Memory B cell (primary cell): ENCODE measurements around the gene IRF1.

Source experiments
- ATAC-seq: fragments of 150-1000 bp; cut with Tn5 transposase; 2 replicates; pipeline ENCODE4 v1.10.0; 2021; ENCODE audit warnings: low read depth, mild to moderate bottlenecking, moderate library complexity
- DNase-seq, 2 donors: peaks; one replicate each; pipeline ENCODE4 v3.0.0; 2022; ENCODE audit warnings: low spot score in 2 of 2
- H3K27ac Mint-ChIP-seq: one replicate; pipeline ENCODE4 v1.8.0; 2022; ENCODE audit warnings: mild to moderate bottlenecking, moderate library complexity, mixed read lengths
- H3K27me3 Mint-ChIP-seq: one replicate; pipeline ENCODE4 v1.8.0; 2022; ENCODE audit warnings: mixed read lengths
- H3K36me3 Mint-ChIP-seq: one replicate; pipeline ENCODE4 v1.8.0; 2022; ENCODE audit warnings: mild to moderate bottlenecking, mixed read lengths
- H3K4me1 Mint-ChIP-seq: one replicate; pipeline ENCODE4 v1.8.0; 2022; ENCODE audit warnings: mixed read lengths
- H3K4me3 Mint-ChIP-seq: one replicate; pipeline ENCODE4 v1.8.0; 2022; ENCODE audit warnings: mild to moderate bottlenecking, moderate library complexity, mixed read lengths
- H3K9me3 Mint-ChIP-seq: one replicate; pipeline ENCODE4 v1.8.0; 2022; ENCODE audit warnings: mixed read lengths

IRF1 gene

GRCh38 chr5:132477784-132478365 lies 12.7 kb downstream of the IRF1 start:
- no peak for DNase-seq
- H3K4me1 Mint-ChIP-seq, result peaks cover 62% of the 10 kb centered on the region
- peak overlapping the region; percentile 21 for H3K4me3 Mint-ChIP-seq
- peak; percentile 41 for ATAC-seq
- no peaks in the 10 kb centered on the region for H3K27me3 Mint-ChIP-seq
- no peaks in the 10 kb centered on the region for H3K9me3 Mint-ChIP-seq
- peak overlapping the region; percentile 97 for H3K27ac Mint-ChIP-seq
- H3K36me3 Mint-ChIP-seq, result no peaks in the 10 kb centered on the region

GRCh38 chr5:132476876-132477781 lies 13.4 kb downstream of the IRF1 start:
- Mint-ChIP-seq H3K4me1 (peaks cover 62% of the 10 kb centered on the region), H3K9me3 (no peaks in the 10 kb centered on the region), H3K27ac (peak overlapping the region; percentile 97), H3K27me3 (no peaks in the 10 kb centered on the region), H3K4me3 (peak overlapping the region; percentile 21), H3K36me3 (no peaks in the 10 kb centered on the region)
- ATAC-seq (peak; percentile 0), DNase-seq (no peak)

GRCh38 chr5:132475987-132476875 lies 14.3 kb downstream of the IRF1 start:
- Mint-ChIP-seq H3K27ac (peak overlapping the region; percentile 97), H3K27me3 (no peaks in the 10 kb centered on the region), H3K4me3 (no peak overlapping the region), H3K4me1 (peaks cover 68% of the 10 kb centered on the region), H3K9me3 (no peaks in the 10 kb centered on the region), H3K36me3 (no peaks in the 10 kb centered on the region)
- ATAC-seq, result no peak
- no peak for DNase-seq

GRCh38 chr5:132475497-132475882 lies 15.1 kb downstream of the IRF1 start:
- DNase-seq (no peak), ATAC-seq (no peak)
- Mint-ChIP-seq H3K4me1 (peaks cover 70% of the 10 kb centered on the region), H3K27me3 (no peaks in the 10 kb centered on the region), H3K36me3 (no peaks in the 10 kb centered on the region), H3K9me3 (no peaks in the 10 kb centered on the region), H3K27ac (peak overlapping the region; percentile 97), H3K4me3 (no peak overlapping the region)

- DNase-seq (no peak), ATAC-seq (no peak)
- peaks cover under 1% of the 10 kb centered on the region for H3K36me3 Mint-ChIP-seq
Measured at GRCh38 chr5:132474881-132475496, 15.6 kb downstream of the IRF1 start.

GRCh38 chr5:132474131-132474723 lies 16.3 kb downstream of the IRF1 start:
- H3K4me1 Mint-ChIP-seq, result peaks cover 68% of the 10 kb centered on the region
- DNase-seq, result no peak
- H3K27ac Mint-ChIP-seq, result peak overlapping the region; percentile 97
- no peak overlapping the region for H3K4me3 Mint-ChIP-seq
- no peak for ATAC-seq
- H3K27me3 Mint-ChIP-seq, result no peaks in the 10 kb centered on the region
- no peaks in the 10 kb centered on the region for H3K9me3 Mint-ChIP-seq
- peaks cover 4% of the 10 kb centered on the region for H3K36me3 Mint-ChIP-seq

More at GRCh38 chr5:132474881-132475496, 15.6 kb downstream of the IRF1 start:
- no peaks in the 10 kb centered on the region for H3K9me3 Mint-ChIP-seq
- H3K4me3 Mint-ChIP-seq, result no peak overlapping the region
- peak overlapping the region; percentile 97 for H3K27ac Mint-ChIP-seq
- peaks cover 68% of the 10 kb centered on the region for H3K4me1 Mint-ChIP-seq
- H3K27me3 Mint-ChIP-seq, result no peaks in the 10 kb centered on the region

GRCh38 chr5:132473668-132474067 lies 16.9 kb downstream of the IRF1 start:
- DNase-seq, result no peak
- no peak for ATAC-seq
- Mint-ChIP-seq H3K36me3 (peaks cover 4% of the 10 kb centered on the region), H3K27ac (peak overlapping the region; percentile 97), H3K4me1 (peaks cover 67% of the 10 kb centered on the region), H3K9me3 (no peaks in the 10 kb centered on the region), H3K27me3 (no peaks in the 10 kb centered on the region), H3K4me3 (no peak overlapping the region)

- peaks cover 66% of the 10 kb centered on the region for H3K4me1 Mint-ChIP-seq
- DNase-seq, result peak in 1 of 2 donors; percentile 75
- peak overlapping the region; percentile 97 for H3K27ac Mint-ChIP-seq
- peak; percentile 83 for ATAC-seq
- no peaks in the 10 kb centered on the region for H3K27me3 Mint-ChIP-seq
- H3K4me3 Mint-ChIP-seq, result peak overlapping the region; percentile 30
- H3K36me3 Mint-ChIP-seq, result peaks cover 4% of the 10 kb centered on the region
- H3K9me3 Mint-ChIP-seq, result no peaks in the 10 kb centered on the region
Measured at GRCh38 chr5:132473019-132473531, 17.5 kb downstream of the IRF1 start.

GRCh38 chr5:132472431-132472830 lies 18.1 kb downstream of the IRF1 start:
- no peak for DNase-seq
- Mint-ChIP-seq H3K9me3 (no peaks in the 10 kb centered on the region), H3K4me1 (peaks cover 65% of the 10 kb centered on the region), H3K27me3 (no peaks in the 10 kb centered on the region), H3K36me3 (peaks cover 4% of the 10 kb centered on the region), H3K27ac (no peak overlapping the region), H3K4me3 (no peak overlapping the region)
- no peak for ATAC-seq

- Mint-ChIP-seq H3K4me1 (peaks cover 65% of the 10 kb centered on the region), H3K27me3 (no peaks in the 10 kb centered on the region), H3K36me3 (peaks cover 4% of the 10 kb centered on the region), H3K27ac (peak overlapping the region; percentile 90), H3K4me3 (peak overlapping the region; percentile 15), H3K9me3 (no peaks in the 10 kb centered on the region)
- DNase-seq (no peak), ATAC-seq (no peak)
Measured at GRCh38 chr5:132471944-132472343, 18.6 kb downstream of the IRF1 start.

GRCh38 chr5:132471151-132471907 lies 19.2 kb downstream of the IRF1 start:
- peak overlapping the region; percentile 90 for H3K27ac Mint-ChIP-seq
- H3K4me3 Mint-ChIP-seq, result peak overlapping the region; percentile 17
- H3K9me3 Mint-ChIP-seq, result no peaks in the 10 kb centered on the region
- ATAC-seq (no peak), DNase-seq (no peak)
- peaks cover 4% of the 10 kb centered on the region for H3K36me3 Mint-ChIP-seq
- no peaks in the 10 kb centered on the region for H3K27me3 Mint-ChIP-seq
- peaks cover 66% of the 10 kb centered on the region for H3K4me1 Mint-ChIP-seq

- no peak overlapping the region for H3K4me3 Mint-ChIP-seq
- no peak for DNase-seq
- peaks cover 4% of the 10 kb centered on the region for H3K36me3 Mint-ChIP-seq
- H3K27me3 Mint-ChIP-seq, result no peaks in the 10 kb centered on the region
- H3K27ac Mint-ChIP-seq, result peak overlapping the region; percentile 90
- H3K4me1 Mint-ChIP-seq, result peaks cover 70% of the 10 kb centered on the region
- no peak for ATAC-seq
- H3K9me3 Mint-ChIP-seq, result no peaks in the 10 kb centered on the region
Measured at GRCh38 chr5:132470596-132470995, 20.0 kb downstream of the IRF1 start.
